Measurements from ENCODE around the gene FBXO2.

GRCh38 chr1:11680270-11681070 lies 26.2 kb upstream of the FBXO2 start:
- no peak for TF ChIP-seq CTCF (IDR thresholded peaks at IDR 0.05 in 2 of 3, conservative IDR thresholded peaks at IDR 0.05 in 1 of 3; ENCODE audit: control insufficient read depth in 2 of 3, extremely low read depth in 1 of 3, insufficient read depth in 1 of 3, low read depth in 3 of 3, low read length in 3 of 3)
- no peak for TF ChIP-seq HDAC2 (IDR thresholded peaks at IDR 0.05)
- TF ChIP-seq RB1 (IDR thresholded peaks at IDR 0.05; ENCODE audit: borderline replicate concordance): no peak
- TF ChIP-seq IRF5 (IDR thresholded peaks at IDR 0.05; ENCODE audit: borderline replicate concordance): no peak
- TF ChIP-seq REST (IDR thresholded peaks at IDR 0.05; ENCODE audit: low read depth, low read length): no peak
- no peak for TF ChIP-seq RAD21 (IDR thresholded peaks at IDR 0.05; ENCODE audit: insufficient read depth, low read depth, low read length)
- TF ChIP-seq SMC3 (IDR thresholded peaks at IDR 0.05; ENCODE audit: borderline replicate concordance, low read length): no peak
- TF ChIP-seq YY1 (IDR thresholded peaks at IDR 0.05; ENCODE audit: low read depth, low read length): no peak
- no peak for TF ChIP-seq TAF1 (IDR thresholded peaks at IDR 0.05; ENCODE audit: borderline replicate concordance, low read depth, low read length)
- TF ChIP-seq EZH2 (IDR thresholded peaks at IDR 0.05; ENCODE audit: borderline replicate concordance, control insufficient read depth, low read depth, low read length): no peak
- TF ChIP-seq TCF7 (IDR thresholded peaks at IDR 0.05; ENCODE audit: borderline replicate concordance): no peak
- TF ChIP-seq GABPA (IDR thresholded peaks at IDR 0.05; ENCODE audit: low read depth): no peak

Measured in GM12878 (cell line).